AG09309 (cell line): ENCODE results near the gene IZUMO4.

ENCODE experiments used
- DNase-seq: peaks from one replicate; pipeline ENCODE4 v3.0.0-alpha.2; 2010; ENCODE audit warnings: low read depth
- H3K4me3 ChIP-seq: 2 replicates; pipeline ENCODE4 v1.5.1; 2011; ENCODE audit warnings: mild to moderate bottlenecking, low read depth, low read length, moderate library complexity; ENCODE audit not compliant: control insufficient read depth
- CTCF ChIP-seq: IDR thresholded peaks from 2 replicates; pipeline ENCODE4 v1.5.1; 2011; ENCODE audit warnings: mild to moderate bottlenecking, low read depth, low read length, inconsistent platforms; ENCODE audit not compliant: insufficient read depth, control insufficient read depth; ENCODE audit errors: missing control alignments

IZUMO4 gene

DNA sequence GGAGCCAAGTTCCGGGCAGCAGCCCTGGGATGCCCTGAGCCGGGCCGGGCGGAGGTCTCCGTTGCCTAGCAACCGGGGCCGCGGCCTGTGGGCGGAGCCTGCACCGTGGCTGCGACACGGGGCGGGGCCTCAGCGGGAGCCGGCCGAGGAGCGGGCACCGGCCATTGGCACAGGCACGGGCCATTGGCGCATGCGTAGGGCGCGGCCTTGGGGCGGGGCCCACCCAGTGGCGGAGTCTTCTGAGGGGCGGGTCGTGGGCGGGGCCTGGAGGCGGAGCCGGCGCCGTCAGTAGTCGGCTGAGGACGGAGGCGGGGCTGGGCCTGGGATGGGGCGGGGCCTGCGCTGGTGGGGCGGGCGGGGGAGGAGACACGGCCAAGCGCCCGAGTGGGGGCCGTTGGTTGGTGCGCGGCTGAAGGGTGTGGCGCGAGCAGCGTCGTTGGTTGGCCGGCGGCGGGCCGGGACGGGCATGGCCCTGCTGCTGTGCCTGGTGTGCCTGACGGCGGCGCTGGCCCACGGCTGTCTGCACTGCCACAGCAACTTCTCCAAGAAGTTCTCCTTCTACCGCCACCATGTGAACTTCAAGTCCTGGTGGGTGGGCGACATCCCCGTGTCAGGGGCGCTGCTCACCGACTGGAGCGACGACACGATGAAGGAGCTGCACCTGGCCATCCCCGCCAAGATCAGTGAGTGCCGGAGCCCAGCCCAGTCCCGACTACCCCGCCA lies at the start of gene IZUMO4:
Gene IZUMO4 (plus strand): TSS at position 436 of the 723 bp plus-strand sequence. CDS start 31 bp downstream, at position 467.
- peak within 1 kb of the TSS; percentile 71 for H3K4me3 ChIP-seq
- peak; percentile 79 for DNase-seq
- TF ChIP-seq CTCF: peak; percentile 39

DNA sequence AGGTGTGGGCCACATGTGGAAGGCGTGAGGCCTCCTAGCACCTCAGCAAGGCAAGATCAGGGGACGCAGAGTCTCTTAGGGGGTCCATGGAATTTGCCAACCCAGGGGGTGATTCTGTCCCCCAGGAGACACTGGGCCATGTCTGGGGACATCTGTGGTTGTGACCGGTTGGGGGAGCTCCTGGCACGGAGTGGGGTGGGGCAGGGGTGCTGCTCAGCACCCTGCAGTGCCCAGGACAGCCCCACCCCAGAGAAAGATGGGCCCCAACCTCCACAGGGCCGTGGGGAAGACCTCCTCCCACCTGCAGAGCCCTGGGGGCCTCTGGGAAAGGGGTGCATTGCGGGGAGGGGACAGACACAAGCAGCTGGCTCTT lies 49.7 kb upstream of the IZUMO4 start:
- no peak overlapping the region for H3K4me3 ChIP-seq
- TF ChIP-seq CTCF: no peak
- DNase-seq: no peak

DNA sequence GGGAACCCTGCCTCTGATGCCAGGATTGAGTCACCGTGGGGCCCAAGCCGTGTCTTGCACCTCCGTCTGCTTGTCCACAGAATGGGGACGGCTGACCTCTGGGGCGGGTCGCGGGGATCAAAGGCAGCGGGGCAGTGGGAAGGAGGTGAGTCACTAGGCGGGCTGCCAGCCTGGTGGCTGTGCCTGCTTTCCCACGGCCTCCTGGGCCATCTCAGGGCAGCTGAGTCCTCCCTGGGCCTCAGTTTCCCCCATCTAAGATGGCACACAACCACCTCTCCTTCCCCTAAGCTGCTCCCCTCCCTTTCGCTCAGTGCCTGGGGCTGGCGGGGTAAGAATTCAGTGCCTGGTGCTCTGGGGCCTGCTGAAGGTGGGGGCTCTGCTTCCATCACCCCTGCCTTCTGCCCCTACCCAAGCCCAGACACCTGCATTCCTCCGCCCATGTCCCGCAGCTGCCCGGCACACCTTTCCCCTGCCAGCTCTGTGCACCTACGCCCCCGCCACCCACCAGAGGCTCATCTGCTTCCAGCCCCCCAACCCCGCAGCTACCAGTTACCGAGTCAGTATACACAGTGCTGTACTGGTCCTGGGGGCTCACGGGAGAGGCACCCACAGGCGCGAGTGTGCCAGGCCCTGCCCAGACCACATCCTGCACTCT lies 49.1 kb upstream of the IZUMO4 start:
- TF ChIP-seq CTCF: no peak
- no peak overlapping the region for H3K4me3 ChIP-seq
- no peak for DNase-seq

- no peak for TF ChIP-seq CTCF
- H3K4me3 ChIP-seq: peak overlapping the region; percentile 91
- DNase-seq: no peak
Measured at GRCh38 chr19:2048104-2048958, 48.4 kb upstream of the IZUMO4 start.

- no peak for DNase-seq
- peak overlapping the region; percentile 91 for H3K4me3 ChIP-seq
- TF ChIP-seq CTCF: no peak
Measured at GRCh38 chr19:2048959-2049740, 47.6 kb upstream of the IZUMO4 start.
